ENCODE data around the gene PHACTR1. TPM values are rescaled to one million over a fixed set of nuclear protein-coding genes. Genes with fewer than 3 reads are reported as not detected.

PHACTR1 gene
- total RNA-seq, 1 experiment from 2014 or later = 0.21 TPM

GRCh38 chr6:13239530-13240455, 523.2 kb downstream of the PHACTR1 start:
- TF ChIP-seq CTCF (IDR thresholded peaks at IDR 0.05; ENCODE audit: unreplicated experiment) = no peak
- intact Hi-C loops (cut with micrococcal nuclease; ENCODE audit: unreplicated experiment) = no loop called here
- H3K27ac Mint-ChIP-seq (ENCODE audit: unreplicated experiment) = no peak overlapping the region
- no peak for DNase-seq
- peaks cover 3% of the 10 kb centered on the region for H3K9me3 Mint-ChIP-seq (ENCODE audit: low read depth, unreplicated experiment)
- H3K4me3 Mint-ChIP-seq (ENCODE audit: low read depth, unreplicated experiment) = no peak overlapping the region
- H3K4me1 Mint-ChIP-seq (ENCODE audit: low read depth, unreplicated experiment) = no peaks in the 10 kb centered on the region
- CTCF ChIA-PET = interaction anchor here (0.6 kb wide), 1 partner anchor 94 kb away, joined by 3 read pairs; no protein-coding TSS in a partner anchor
- BruUV-seq (replicated peaks) = no TSS peak
- peaks cover 14% of the 10 kb centered on the region for H3K27me3 Mint-ChIP-seq (ENCODE audit: unreplicated experiment)
- no peaks in the 10 kb centered on the region for H3K36me3 Mint-ChIP-seq (ENCODE audit: insufficient read depth, unreplicated experiment)

DNA sequence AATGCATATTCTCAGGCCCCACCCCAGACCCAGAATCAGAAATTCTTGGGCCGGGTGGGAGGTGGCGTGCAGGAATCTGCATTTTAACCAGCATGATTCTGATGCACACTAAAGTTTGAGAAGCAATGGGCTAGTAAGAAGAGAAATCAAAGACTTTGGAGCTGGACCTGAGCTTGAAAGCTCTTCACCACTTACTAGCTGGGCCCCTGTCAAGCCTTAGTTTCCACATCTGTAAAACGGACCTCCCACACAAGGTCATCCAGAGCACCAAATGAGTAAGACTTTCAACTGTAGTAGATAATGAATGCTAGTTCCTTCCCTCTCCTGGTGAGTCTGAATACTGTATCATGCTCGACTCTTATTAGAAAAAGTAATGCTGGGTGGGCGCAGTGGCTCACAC, 524.8 kb downstream of the PHACTR1 start:
- Mint-ChIP-seq H3K9me3 (ENCODE audit: low read depth, unreplicated experiment) (peaks cover 3% of the 10 kb centered on the region), H3K36me3 (ENCODE audit: insufficient read depth, unreplicated experiment) (no peaks in the 10 kb centered on the region), H3K27me3 (ENCODE audit: unreplicated experiment) (peaks cover 9% of the 10 kb centered on the region), H3K4me3 (ENCODE audit: low read depth, unreplicated experiment) (no peak overlapping the region), H3K27ac (ENCODE audit: unreplicated experiment) (no peak overlapping the region), H3K4me1 (ENCODE audit: low read depth, unreplicated experiment) (no peaks in the 10 kb centered on the region)
- DNase-seq = no peak
- no TSS peak for BruUV-seq (replicated peaks)
- intact Hi-C loops (cut with micrococcal nuclease; ENCODE audit: unreplicated experiment) = no loop called here
- CTCF ChIA-PET = no interaction called here
- TF ChIP-seq CTCF (IDR thresholded peaks at IDR 0.05; ENCODE audit: unreplicated experiment) = no peak

- no peak overlapping the region for H3K27ac Mint-ChIP-seq (ENCODE audit: unreplicated experiment)
- peaks cover under 1% of the 10 kb centered on the region for H3K27me3 Mint-ChIP-seq (ENCODE audit: unreplicated experiment)
- CTCF ChIA-PET = no interaction called here
These were observed 525.6 kb downstream of the PHACTR1 start for GRCh38 chr6:13242178-13242577.

DNA sequence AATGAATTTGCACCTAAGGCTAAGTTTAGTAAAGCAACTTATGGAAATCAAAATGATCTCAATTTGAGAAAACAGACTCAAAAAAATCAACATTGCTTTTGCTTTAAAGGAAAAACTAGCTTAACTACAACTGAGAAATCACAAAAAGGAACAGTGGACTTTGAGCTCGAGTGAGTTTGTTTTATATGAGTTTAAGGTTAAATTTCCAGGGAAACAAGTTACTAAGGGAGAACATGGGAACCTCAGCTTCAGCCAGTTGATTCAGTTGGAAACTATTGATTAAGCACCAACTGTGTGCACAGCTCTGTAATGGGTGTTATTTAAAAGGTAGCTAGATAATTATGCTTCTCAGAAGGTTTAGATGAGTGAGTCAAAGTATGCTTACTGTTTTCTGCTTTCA, 526.0 kb downstream of the PHACTR1 start:
- H3K27ac Mint-ChIP-seq (ENCODE audit: unreplicated experiment) = no peak overlapping the region
- H3K4me3 Mint-ChIP-seq (ENCODE audit: low read depth, unreplicated experiment) = no peak overlapping the region
- H3K9me3 Mint-ChIP-seq (ENCODE audit: low read depth, unreplicated experiment) = peaks cover 3% of the 10 kb centered on the region
- CTCF ChIA-PET = no interaction called here
- no peaks in the 10 kb centered on the region for H3K36me3 Mint-ChIP-seq (ENCODE audit: insufficient read depth, unreplicated experiment)
- no peak for TF ChIP-seq CTCF (IDR thresholded peaks at IDR 0.05; ENCODE audit: unreplicated experiment)
- no TSS peak for BruUV-seq (replicated peaks)
- no peaks in the 10 kb centered on the region for H3K27me3 Mint-ChIP-seq (ENCODE audit: unreplicated experiment)
- H3K4me1 Mint-ChIP-seq (ENCODE audit: low read depth, unreplicated experiment) = no peaks in the 10 kb centered on the region
- DNase-seq = no peak
- intact Hi-C loops (cut with micrococcal nuclease; ENCODE audit: unreplicated experiment) = no loop called here

More at GRCh38 chr6:13242178-13242577, 525.6 kb downstream of the PHACTR1 start:
- intact Hi-C loops (cut with micrococcal nuclease; ENCODE audit: unreplicated experiment) = no loop called here
- peaks cover 3% of the 10 kb centered on the region for H3K9me3 Mint-ChIP-seq (ENCODE audit: low read depth, unreplicated experiment)
- H3K36me3 Mint-ChIP-seq (ENCODE audit: insufficient read depth, unreplicated experiment) = no peaks in the 10 kb centered on the region
- BruUV-seq (replicated peaks) = no TSS peak
- no peak for TF ChIP-seq CTCF (IDR thresholded peaks at IDR 0.05; ENCODE audit: unreplicated experiment)
- H3K4me1 Mint-ChIP-seq (ENCODE audit: low read depth, unreplicated experiment) = no peaks in the 10 kb centered on the region
- H3K4me3 Mint-ChIP-seq (ENCODE audit: low read depth, unreplicated experiment) = no peak overlapping the region
- no peak for DNase-seq

Measured in Calu3 (cell line).